ENCODE results near the gene DLEC1. TPM values are rescaled to one million over a fixed set of nuclear protein-coding genes. Genes with fewer than 3 reads are reported as not detected.

The DLEC1 gene
- total and polyA plus RNA-seq, 2 of the 4 experiments (the other 2 are of a cell fraction): 0.03 TPM; not detected in 1

DNA sequence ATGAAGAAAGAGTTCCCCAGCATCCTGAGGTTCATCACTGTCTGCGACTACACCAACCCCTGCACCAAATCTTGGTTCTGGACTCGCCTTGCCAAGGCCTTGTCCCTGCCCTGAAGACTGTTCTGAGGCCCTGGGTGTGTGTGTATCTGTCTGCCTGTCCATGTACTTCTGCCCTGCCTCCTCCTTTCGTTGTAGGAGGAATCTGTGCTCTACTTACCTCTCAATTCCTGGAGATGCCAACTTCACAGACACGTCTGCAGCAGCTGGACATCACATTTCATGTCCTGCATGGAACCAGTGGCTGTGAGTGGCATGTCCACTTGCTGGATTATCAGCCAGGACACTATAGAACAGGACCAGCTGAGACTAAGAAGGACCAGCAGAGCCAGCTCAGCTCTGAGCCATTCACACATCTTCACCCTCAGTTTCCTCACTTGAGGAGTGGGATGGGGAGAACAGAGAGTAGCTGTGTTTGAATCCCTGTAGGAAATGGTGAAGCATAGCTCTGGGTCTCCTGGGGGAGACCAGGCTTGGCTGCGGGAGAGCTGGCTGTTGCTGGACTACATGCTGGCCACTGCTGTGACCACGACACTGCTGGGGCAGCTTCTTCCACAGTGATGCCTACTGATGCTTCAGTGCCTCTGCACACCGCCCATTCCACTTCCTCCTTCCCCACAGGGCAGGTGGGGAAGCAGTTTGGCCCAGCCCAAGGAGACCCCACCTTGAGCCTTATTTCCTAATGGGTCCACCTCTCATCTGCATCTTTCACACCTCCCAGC lies 102.4 kb downstream of the DLEC1 start:
- Histone ChIP-seq H2BK5ac (ENCODE audit: low read depth, low read length, poor library complexity, severe bottlenecking) (no peak overlapping the region), H3K14ac (replicated peaks; ENCODE audit: low read depth, low read length) (no peak overlapping the region), H3K27ac (ENCODE audit: insufficient read depth, low read length) (no peak overlapping the region), H3K56ac (ENCODE audit: extremely low read depth, insufficient read depth, low read length) (no peak overlapping the region), H4K8ac (ENCODE audit: low read depth in 2 of 2, low read length in 2 of 2) (no peak overlapping the region), H3K4me2 (ENCODE audit: low read depth, low read length) (no peak overlapping the region), H3K79me1 (ENCODE audit: low read depth in 1 of 2, low read length in 2 of 2) (peaks cover 21 to 46% of the 10 kb centered on the region in 2 experiments), H3K27me3 (ENCODE audit: control insufficient read depth, insufficient read depth, low read length) (no peaks in the 10 kb centered on the region), H4K5ac (ENCODE audit: low read depth, low read length) (no peak overlapping the region), H2AK5ac (ENCODE audit: low read depth, low read length) (no peak overlapping the region), H3K4me3 (ENCODE audit: insufficient read depth, low read depth, low read length) (no peak overlapping the region), H3K9me3 (ENCODE audit: control insufficient read depth, insufficient read depth, low read length) (peaks cover 3% of the 10 kb centered on the region; the same call in 1 of the 2 replicates), H3K4me1 (ENCODE audit: control insufficient read depth, insufficient read depth, low read length) (peaks cover 13% of the 10 kb centered on the region), H3K18ac (ENCODE audit: low read depth, low read length) (no peak overlapping the region), H2AFZ (replicated peaks; ENCODE audit: low read length, poor library complexity) (no peak overlapping the region), H3K4ac (ENCODE audit: low read depth, low read length) (no peak overlapping the region), H3K9me1 (ENCODE audit: insufficient read depth, low read length) (peaks cover 24% of the 10 kb centered on the region), H3K9ac (ENCODE audit: low read depth, low read length) (no peak overlapping the region), H2BK20ac (ENCODE audit: low read depth, low read length) (no peak overlapping the region), H4K20me1 (ENCODE audit: insufficient read depth, low read length) (no peaks in the 10 kb centered on the region), H3K36me3 (ENCODE audit: control insufficient read depth, insufficient read depth, low read length) (peaks cover 19% of the 10 kb centered on the region), H2BK15ac (ENCODE audit: low read depth, low read length) (no peak overlapping the region), H2AK9ac (replicated peaks; ENCODE audit: low read depth, low read length, poor library complexity) (no peak overlapping the region), H3K23ac (ENCODE audit: low read depth, low read length) (no peak overlapping the region), H4K91ac (ENCODE audit: insufficient read depth, low read depth, low read length) (no peak overlapping the region), H2BK120ac (ENCODE audit: low read depth, low read length) (no peak overlapping the region)
- in situ Hi-C loops (cut with MboI; ENCODE audit: low sequenced_read_pairs) (no loop called here), dilution Hi-C loops (cut with HindIII; ENCODE audit: low sequenced_read_pairs, unreplicated experiment) (no loop called here), intact Hi-C loops (cut with micrococcal nuclease) (no loop called here)
- WGBS, 2 experiments (ENCODE audit: extremely low coverage in 2 of 2, insufficient read length in 1 of 2): no CpG with 5 or more reads among the region's 7 CpGs
- no peak for DNase-seq
- no peak for ATAC-seq (ENCODE audit: low read depth)
- ChIA-PET POLR2A (ENCODE audit: unreplicated experiment) (no interaction called here), CTCF (interaction anchor here (0.9 kb wide), 1 partner anchor 157 kb away, joined by 3 read pairs; no protein-coding TSS in a partner anchor)
- TF ChIP-seq CEBPB (IDR thresholded peaks at IDR 0.05; ENCODE audit: low read depth, low read length) (no peak), MAZ (IDR thresholded peaks at IDR 0.05; ENCODE audit: borderline replicate concordance, low read depth, low read length) (no peak), MXI1 (IDR thresholded peaks at IDR 0.05; ENCODE audit: borderline replicate concordance, low read depth, low read length) (no peak), RAD21 (IDR thresholded peaks at IDR 0.05; ENCODE audit: low read length) (no peak), POLR2A (IDR thresholded peaks at IDR 0.05; ENCODE audit: low read depth, low read length) (no peak), FOS (IDR thresholded peaks at IDR 0.05; ENCODE audit: low read depth, low read length) (no peak), CHD1 (IDR thresholded peaks at IDR 0.05; ENCODE audit: low read depth, low read length) (no peak), MAFK (IDR thresholded peaks at IDR 0.05; ENCODE audit: low read depth, low read length) (no peak), RCOR1 (IDR thresholded peaks at IDR 0.05; ENCODE audit: insufficient replicate concordance, low read length) (no peak), BHLHE40 (IDR thresholded peaks at IDR 0.05; ENCODE audit: low read depth, low read length) (no peak), SMC3 (IDR thresholded peaks at IDR 0.05; ENCODE audit: low read depth, low read length) (no peak), RFX5 (IDR thresholded peaks at IDR 0.05; ENCODE audit: low read depth, low read length) (no peak), NFE2L2 (IDR thresholded peaks at IDR 0.05; ENCODE audit: low read depth, low read length) (no peak)
- TF ChIP-seq, protein P1, sequence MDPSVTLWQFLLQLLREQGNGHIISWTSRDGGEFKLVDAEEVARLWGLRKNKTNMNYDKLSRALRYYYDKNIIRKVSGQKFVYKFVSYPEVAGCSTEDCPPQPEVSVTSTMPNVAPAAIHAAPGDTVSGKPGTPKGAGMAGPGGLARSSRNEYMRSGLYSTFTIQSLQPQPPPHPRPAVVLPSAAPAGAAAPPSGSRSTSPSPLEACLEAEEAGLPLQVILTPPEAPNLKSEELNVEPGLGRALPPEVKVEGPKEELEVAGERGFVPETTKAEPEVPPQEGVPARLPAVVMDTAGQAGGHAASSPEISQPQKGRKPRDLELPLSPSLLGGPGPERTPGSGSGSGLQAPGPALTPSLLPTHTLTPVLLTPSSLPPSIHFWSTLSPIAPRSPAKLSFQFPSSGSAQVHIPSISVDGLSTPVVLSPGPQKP (IDR thresholded peaks at IDR 0.05; ENCODE audit: borderline replicate concordance, low read depth, low read length): no peak
- TF ChIP-seq, protein P2, sequence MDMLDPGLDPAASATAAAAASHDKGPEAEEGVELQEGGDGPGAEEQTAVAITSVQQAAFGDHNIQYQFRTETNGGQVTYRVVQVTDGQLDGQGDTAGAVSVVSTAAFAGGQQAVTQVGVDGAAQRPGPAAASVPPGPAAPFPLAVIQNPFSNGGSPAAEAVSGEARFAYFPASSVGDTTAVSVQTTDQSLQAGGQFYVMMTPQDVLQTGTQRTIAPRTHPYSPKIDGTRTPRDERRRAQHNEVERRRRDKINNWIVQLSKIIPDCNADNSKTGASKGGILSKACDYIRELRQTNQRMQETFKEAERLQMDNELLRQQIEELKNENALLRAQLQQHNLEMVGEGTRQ (IDR thresholded peaks at IDR 0.05; ENCODE audit: low read depth, low read length): no peak
- no TSS peak for BruUV-seq (replicated peaks)
